ENCODE results near the gene PCK2.
"Not testable (repeated sequence)": the region's sequence is repeated elsewhere in the genome, so short reads cannot be mapped to it uniquely, and the experiment has no call there.

Gene PCK2

GRCh38 chr14:24098229-24098926, 4.3 kb downstream of the PCK2 start:
- DNase-seq = no peak

DNA sequence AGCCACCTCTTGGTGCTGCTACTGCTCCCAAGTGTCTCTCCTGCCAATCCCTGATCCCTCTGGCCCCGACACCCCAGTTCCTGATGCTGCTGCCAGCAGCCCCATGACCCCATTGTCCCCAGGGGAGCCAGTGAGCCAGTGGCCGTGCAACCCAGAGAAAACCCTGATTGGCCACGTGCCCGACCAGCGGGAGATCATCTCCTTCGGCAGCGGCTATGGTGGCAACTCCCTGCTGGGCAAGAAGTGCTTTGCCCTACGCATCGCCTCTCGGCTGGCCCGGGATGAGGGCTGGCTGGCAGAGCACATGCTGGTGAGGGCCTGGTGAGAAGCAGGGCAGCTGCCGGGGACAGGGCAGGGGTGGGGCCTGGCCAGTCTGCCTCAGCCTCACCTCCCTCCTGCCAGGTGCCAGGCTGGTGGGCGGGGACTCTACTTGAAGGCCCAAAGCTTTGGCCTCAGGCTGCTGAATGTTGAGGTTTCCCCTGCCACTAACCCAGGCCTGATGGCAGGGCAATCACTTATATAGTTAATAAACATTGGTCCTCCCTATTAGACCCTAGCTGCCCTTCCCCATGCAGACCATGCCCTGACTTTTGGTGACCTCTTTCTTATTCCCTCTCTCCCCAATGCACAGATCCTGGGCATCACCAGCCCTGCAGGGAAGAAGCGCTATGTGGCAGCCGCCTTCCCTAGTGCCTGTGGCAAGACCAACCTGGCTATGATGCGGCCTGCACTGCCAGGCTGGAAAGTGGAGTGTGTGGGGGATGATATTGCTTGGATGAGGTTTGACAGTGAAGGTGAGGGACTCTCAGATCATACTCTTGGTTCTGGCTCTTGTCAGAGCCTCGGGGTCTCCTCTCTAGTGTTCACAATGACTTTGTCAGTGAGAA, 5.1 kb downstream of the PCK2 start:
- no peak for DNase-seq

- no peak for DNase-seq
Measured at GRCh38 chr14:24100197-24100981, 6.3 kb downstream of the PCK2 start.

GRCh38 chr14:24100982-24101494, 6.9 kb downstream of the PCK2 start:
- DNase-seq = no peak

GRCh38 chr14:24102357-24103048, 8.4 kb downstream of the PCK2 start:
- no peak for DNase-seq

- DNase-seq = no peak
Measured at GRCh38 chr14:24103451-24103850, 9.3 kb downstream of the PCK2 start.

- DNase-seq = not testable (repeated sequence)
Measured at GRCh38 chr14:24105609-24106239, 11.6 kb downstream of the PCK2 start.

DNA sequence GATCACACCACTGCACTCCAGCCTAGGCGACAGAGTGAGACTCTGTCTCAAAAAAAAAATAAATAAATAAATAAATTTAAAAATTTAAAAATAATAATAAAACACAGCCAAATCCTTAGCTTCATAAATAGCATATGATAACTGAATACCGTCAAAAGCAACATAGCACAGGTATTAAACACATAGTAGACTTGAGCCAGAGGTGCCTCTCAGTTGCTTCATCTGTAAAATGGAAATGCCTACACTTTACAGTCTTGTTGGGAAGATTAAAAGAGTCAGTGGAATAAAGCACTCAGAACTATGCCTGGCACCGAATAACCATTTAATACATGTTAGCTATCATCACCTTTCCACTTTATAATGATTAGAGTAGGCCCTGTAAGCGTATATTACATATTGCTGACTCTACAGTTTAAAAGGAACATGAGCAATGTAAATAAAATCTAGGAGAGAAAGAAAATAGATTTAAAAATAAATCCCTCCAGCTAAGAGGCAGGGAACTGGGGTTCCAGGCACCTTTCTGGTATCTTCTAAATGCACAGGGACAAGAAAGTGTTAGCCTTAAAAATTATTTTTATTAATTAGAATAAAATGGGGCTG, 12.7 kb downstream of the PCK2 start:
- DNase-seq = no peak

GRCh38 chr14:24108336-24108874, 14.3 kb downstream of the PCK2 start:
- no peak for DNase-seq

DNA sequence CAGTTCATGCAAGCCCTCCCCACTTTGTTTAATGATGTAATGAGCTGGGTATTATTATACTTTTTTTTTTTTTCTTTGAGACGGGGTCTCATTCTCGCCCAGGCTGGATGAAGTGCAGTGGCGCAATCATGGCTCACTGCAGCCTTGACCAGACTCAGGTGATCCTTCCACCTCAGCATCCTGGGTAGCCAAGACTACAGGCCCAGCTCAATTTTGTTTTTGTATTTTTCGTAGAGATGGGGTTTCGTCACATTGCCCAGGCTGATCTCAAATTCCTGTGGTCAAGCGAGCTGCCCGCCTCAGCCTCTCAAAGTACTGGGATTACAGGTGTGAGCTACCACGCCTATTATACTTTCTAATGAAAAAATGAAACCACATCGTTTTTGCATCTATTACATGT, 15.9 kb downstream of the PCK2 start:
- DNase-seq = no peak

DNA sequence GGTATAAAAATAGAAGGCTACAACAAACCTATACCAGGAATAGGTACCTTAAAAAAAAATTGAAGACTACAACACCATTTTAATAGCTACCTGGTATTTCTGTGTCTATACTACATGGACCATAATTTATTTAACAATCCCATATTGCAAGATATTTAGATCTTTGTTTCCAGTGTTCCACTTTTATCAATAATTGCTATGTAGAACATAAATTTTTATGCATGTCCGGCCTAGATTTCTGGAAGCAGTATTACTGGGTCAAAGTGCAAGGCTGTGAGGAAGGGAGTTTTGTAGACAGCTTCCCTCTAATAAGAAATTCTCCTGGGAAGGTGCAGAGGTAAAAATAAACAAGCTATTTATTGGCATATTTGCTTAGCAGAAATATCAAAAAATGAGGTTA, 16.4 kb downstream of the PCK2 start:
- no peak for DNase-seq

GRCh38 chr14:24113379-24113800, 19.3 kb downstream of the PCK2 start:
- no peak for DNase-seq

- peak; percentile 72 for DNase-seq
Measured at GRCh38 chr14:24113801-24114531, 19.9 kb downstream of the PCK2 start.

DNA sequence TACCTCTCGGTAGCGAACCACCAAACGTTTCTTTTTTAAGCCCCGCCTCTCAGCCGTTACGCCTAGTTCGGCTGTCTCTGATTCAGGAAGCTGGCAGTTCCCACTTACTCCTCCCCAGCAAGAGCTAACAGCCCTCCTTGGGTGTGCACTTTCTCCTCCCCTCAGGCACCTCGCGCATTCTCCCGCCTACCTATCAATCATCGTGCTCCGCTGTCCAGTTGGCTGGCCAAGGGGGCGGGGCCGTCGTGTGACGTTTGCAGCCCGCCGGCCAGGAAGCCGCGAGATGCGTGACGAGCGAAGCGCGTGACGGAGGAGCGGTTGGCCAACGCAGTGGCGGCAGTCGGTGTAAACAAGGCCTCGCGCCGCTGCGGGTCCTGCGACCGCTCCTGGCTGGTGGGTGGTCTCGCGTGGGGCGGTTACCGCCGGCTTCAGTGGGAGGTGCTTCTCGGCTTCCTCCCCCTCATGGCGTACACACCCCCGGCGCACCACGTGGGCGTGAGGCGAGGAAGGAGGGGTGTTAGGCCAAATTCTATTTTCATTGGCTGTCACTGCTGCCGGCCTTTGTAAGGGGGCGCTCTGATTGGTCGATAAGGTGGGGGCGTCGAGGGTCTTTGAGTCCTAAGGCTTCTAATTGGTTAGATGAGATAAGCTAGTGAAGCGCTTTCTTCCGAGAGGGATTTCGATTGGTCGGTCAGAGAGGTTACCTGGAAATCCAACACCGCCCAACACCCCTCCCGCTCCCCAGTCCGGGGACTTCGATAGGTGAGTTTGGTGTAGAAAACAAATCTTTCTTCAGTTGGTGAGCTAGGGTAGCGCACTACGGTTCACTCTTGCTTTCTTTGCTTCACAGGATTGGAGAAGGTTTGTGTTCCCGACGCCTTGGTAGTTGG, 20.7 kb downstream of the PCK2 start, which contains the start of the genes DCAF11 and NRL:
TSS of gene DCAF11 (plus strand) at position 246 of the 890 bp plus-strand sequence. CDS start 818 bp downstream, outside the sequence.
TSS of gene NRL (minus strand) at position 418 of the 890 bp plus-strand sequence. CDS start 32,101 bp downstream, outside the sequence.
- DNase-seq = peak; percentile 97

DNA sequence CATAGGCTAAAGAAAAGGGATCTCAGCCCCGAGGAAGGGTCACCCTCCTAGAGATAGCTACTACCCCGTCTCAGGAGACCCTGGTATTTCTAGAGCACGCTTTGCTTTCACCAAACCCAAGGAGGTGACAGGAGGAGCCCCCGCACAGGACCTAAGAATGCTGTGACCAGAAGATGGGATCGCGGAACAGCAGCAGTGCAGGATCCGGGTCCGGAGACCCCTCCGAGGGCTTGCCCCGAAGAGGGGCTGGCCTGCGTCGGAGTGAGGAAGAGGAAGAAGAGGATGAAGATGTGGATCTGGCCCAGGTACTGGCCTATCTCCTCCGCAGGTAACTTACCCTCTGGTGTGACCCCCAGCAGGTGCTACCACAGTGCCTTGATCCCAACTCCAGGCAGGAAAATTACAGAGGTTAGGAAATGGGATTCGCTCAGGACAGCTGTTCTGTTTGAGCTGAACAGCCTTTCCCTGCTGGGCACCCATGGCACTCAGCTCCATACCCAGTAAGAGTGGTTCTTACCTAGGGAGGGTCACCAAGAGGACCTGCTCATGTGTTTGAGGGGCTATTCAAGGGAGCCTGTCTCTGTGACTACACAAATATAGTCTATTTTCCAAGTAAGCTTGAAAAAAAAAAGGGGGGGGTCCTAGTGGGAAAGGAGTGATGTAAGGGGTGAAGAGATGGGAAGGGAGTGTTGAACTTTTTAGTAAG, 21.5 kb downstream of the PCK2 start:
- no peak for DNase-seq

- DNase-seq = no peak
Measured at GRCh38 chr14:24116128-24116814, 22.2 kb downstream of the PCK2 start.

DNA sequence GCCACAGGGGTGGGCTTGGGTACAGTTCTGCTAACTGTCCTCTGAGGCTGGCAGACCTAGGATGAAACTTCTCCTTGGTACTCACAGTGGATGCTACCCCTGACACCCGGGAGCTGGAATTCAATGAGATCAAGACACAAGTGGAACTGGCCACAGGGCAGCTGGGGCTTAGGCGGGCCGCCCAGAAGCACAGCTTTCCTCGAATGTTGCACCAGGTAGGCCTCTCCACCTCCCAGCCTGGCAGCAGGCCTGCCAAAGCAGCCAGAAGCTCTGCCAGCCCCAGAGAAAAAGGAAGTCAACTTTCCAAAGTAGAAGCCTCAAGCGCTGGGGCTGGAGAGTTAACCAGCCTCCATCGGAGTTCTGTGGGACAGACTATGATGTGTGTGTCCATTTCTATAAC, 23.1 kb downstream of the PCK2 start:
- no peak for DNase-seq

GRCh38 chr14:24119691-24120090, 25.6 kb downstream of the PCK2 start:
- DNase-seq = no peak

Measured in activated CD4-positive, CD25-positive, alpha-beta regulatory T cell treated with anti-CD3 and anti-CD28 coated beads, Interleukin-2, amount 50 U/mL, for 72 hours (primary cell).